SH-SY5Y (cell line): Measurements from ENCODE around the gene PRR5.

ENCODE experiments used
- GATA2 ChIP-seq: IDR thresholded peaks from 2 replicates; pipeline ENCODE4 v1.6.1; 2011; ENCODE audit warnings: mild to moderate bottlenecking, low read depth, low read length
- GATA3 ChIP-seq: IDR thresholded peaks from 2 replicates; pipeline ENCODE4 v1.6.1; 2011; ENCODE audit warnings: low read depth, mild to moderate bottlenecking, low read length, moderate library complexity

The PRR5 gene

DNA sequence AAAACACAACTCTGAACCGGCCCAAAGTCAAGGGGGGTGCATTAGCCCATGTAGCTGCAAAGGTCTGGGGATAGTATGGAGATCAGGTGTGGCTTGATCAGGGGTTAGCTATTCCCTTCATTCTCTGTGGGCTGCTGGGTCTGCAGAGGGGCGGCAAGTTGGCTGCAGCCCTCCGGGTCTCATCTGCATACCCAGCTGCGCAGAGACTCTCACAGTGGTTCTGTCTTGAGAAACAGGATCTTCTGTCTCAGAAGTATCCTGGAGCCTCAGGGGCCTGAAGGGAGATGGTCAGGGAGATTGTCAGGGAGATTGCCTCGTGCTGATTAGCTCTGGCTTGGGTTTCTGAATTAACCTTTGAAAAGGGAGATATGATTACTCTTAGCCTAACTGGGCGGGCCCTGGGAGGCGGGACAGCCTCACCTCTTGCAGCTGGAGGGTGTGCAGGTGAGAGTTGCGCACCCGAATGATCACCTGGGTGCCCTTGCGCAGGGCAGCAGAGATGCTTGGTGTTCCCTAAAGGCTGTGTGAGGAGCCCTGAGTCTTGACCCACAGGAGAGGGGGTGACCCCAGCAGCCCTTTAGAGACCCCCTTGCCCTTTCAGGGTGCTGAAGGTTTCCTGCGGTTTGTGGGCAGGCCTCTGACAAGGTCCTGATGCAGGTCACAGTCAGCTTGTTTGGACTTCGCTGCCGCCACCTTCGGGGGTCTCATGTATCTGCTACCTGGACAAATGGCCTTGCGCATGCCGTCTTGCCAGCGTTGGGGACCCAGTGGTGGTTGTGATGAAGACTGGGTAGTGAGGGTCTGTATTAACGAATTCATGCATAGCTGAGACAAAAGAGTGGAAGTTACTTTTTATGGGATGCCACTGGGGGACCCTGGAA is 57.7 kb downstream of the PRR5 start:
- TF ChIP-seq GATA3 (no peak), GATA2 (no peak)

DNA sequence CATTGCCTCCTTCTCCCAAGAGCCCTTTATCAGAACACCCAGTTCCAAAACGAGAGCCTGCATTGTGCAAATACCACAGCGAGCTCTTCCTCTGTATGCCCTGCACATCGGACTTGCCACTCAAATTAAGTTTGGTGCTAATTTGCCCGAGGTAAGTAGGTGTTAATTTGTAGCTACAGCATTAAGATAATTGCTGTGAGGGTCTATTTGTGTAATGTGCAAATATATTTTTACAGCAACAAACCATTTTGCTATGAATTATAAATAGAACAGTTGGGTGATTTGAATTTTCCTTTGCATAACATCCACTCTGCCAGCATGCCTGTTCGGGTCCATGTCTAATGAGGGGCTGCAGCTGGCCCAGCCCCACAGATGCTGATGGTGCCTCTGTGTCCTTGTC is 58.5 kb downstream of the PRR5 start:
- TF ChIP-seq GATA2 = no peak
- TF ChIP-seq GATA3 = no peak

DNA sequence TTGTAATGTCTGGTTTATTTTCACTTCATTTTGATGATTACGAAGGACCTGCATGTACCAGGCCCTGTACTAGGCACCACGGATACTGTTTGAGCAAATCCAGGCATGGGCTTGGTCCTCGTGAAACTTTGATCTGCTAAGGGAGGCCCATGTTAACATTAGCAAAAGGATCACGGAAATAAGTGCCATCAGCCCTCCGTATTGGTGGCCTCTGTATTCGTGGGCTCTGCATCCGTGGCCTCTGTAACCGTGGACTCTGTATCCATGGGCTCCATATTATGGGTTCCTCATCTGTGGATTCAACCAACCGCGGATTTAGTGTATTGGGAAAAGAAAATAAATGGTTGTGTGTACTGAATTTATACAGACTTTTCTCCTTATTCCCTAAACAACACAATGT is 59.0 kb downstream of the PRR5 start:
- TF ChIP-seq GATA3 (no peak), GATA2 (no peak)

DNA sequence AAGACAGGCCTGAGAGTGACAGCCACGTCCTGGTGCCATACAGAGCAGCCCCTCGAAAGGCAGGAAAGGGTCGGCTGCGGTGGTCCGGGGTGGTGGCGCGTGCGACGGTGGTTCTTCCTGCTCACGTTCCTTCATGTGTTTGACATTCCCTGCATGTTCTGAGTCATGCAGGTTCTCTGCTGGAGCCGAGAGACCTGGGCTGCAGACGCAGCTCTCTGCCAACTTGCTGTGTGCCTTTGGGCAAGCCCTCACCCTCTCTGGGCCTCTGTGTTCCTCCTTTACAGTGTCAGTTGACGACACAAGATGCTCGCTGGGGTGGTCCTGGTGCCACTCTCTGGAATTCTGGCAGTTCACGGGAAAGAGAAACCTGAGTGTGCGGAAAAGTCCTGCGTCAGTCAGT is 62.4 kb downstream of the PRR5 start:
- TF ChIP-seq GATA3 = no peak
- TF ChIP-seq GATA2 = no peak

DNA sequence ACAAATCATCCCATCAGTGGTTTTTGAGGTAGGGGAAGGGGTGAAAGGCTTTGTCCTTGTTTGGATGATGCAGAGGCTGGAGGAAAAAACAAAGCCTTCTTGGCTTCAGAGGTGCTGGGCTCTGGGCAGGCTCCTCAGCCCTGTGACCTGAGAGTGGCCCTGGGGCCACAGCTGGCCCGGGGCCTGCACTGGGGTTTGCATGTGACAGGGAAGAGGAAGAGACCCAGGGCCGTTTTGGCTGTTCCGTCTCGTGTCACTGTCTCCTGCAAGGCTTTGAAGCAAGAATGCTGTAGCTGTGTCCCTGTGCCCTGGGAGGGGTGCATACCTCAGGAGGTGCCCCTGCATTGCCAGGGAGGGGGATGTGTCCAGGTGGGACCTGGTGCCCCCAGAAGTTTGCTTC is 63.0 kb downstream of the PRR5 start:
- no peak for TF ChIP-seq GATA3

DNA sequence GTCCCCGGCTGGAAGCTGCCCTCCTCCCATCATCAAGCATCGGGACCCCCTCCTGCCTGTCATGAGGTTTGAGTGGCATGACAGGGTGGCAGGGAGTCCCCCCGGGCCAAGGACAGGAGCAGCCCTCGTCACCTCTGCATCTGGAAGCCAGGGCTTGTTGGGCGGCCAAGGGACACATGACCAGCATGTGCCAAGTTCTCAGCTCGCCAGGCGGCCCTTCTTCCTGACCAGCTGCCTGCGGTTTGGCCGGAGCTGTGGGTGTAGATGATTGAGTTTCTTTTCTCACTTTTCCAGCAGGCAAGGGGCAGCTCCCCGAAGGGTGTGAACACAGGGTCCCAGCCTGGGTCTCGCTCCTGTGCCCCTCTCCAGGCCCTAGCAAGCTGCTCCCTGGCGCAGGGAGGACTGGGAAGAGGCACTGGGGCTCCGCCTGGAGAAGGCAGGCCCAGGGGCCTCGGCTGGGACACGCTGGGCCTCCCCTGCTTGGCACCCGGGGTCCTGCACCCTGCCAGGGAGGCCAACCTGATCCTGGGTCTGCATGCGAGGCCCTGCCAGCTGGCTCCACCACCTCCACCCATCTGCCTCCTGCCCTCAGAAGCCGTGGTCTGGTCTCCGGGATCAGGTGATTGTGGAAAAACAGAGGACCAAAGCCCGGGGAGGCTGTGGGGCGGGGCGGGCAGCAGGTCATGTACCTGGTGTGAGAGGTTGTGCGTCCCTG is 63.7 kb downstream of the PRR5 start:
- no peak for TF ChIP-seq GATA2
- TF ChIP-seq GATA3 = no peak

DNA sequence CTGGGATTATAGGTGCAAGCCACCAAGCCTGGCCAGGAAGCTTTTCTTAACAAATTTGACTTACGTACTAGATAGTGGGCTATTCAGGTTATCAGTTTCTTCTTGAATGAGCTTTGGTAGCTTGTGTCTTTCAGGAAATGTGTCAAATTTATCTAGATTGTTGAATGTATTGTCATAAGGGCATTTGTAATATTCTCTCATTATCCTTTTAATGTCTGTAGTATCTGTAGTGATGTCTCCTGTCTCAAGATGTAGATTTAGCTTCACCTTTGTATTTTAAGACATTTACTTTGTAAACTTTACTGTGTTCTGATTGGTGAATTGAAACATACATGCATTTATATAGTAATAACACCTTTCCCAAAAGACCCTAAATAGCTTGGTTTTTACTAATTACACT is 71.1 kb downstream of the PRR5 start:
- TF ChIP-seq GATA2 = no peak
- no peak for TF ChIP-seq GATA3

DNA sequence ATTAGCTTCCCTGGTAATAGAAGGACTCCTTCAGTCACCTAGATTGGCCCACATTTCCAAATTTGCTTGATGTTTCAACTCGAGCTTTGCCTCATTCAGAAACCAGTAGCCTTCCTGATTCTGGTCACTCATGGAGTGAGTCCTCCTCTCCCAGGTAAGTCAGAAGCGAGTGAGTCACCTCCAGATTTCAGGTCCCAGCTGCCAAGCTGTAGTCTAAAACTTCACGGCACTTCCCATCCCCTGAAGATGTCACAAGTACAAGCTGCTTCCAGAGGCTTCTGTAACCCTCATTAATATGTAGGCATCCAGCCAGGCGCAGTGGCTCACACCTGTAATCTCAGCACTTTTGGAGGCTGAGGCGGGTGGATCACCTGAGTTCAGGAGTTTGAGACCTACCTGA is 73.9 kb downstream of the PRR5 start:
- TF ChIP-seq GATA3 (no peak), GATA2 (no peak)

DNA sequence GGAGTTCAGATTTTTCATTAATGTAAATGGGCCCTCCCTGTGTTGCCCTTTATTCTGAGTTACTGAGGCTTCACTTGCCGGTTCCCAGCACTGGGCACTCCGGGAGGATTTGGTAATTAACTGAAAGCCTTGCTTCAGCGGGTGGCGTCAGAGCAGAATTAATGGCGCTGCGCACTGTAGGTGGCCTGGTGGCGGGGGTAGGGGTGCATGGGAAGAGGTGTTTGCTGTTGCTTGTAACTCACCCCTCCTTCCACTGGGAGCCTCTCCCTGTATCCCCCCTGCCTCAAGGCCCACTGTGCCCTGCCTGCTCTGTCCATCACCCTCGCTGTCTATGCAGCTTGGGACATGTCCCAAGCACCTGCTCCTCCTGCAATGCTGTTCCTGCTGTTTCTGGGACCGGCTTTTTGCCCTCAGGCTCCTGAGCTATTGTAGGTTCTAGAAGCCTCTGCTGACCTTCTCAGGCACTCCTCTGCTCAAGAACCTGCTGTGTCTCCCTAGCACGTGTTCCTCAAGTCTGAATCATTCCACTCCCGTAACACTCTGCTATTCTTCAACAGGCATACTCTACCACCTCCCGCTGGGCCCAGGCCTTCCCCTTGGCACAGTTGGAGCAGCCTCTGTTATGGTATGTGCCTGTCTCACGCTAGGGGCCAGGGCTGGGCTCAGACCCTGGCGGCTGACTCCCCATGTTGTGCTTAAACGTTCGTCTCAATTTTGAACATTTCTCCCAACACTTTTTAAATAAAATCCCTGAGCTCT is 74.8 kb downstream of the PRR5 start:
- TF ChIP-seq GATA2 (no peak), GATA3 (no peak)

DNA sequence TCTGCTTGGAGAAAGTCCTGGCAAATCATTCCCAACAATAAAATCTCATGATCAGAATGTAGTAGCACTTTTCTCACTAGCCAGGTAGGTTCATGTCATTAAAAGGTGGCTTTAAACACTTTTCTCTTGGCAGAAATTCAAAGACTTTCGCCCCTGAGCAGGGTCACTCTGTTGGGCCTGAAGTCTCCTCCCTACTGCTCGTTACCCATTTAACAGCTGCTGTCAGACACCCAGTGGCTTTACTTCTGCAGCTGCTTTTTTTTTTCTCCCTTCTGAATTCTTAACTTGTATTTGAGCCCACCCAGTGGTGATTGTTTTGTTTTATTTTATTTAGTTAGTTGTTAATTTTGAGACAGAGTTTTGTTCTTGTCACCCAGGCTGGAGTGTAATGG is 75.4 kb downstream of the PRR5 start:
- TF ChIP-seq GATA3 (no peak), GATA2 (no peak)

DNA sequence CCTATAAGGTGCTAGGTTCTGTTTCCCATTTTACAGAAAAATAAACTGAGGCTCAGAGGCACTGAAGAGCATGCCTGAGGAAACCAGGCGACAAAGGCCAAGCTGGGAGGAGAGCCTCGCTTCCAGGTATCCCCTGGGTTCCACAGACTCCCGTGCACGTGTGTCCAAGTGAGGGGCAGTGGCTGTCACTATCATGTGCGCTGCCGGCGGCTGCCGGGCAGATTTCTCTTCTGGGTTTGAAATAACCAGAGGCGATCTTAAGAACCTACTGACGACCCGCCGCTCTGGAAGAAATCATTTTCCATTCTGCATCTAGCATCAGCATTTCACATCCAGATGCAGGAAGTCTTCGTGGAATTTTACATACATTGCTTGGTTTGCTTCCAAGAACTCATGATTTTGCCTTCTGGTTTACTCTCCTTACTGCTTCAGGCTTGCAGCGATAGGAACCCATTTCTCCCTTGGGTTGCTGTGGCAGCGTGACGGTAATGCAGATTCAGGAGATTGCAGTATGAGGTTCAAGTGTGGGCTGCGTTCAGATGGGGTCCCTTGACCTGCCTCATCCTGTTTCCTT is 79.0 kb downstream of the PRR5 start:
- TF ChIP-seq GATA2 (no peak), GATA3 (no peak)

DNA sequence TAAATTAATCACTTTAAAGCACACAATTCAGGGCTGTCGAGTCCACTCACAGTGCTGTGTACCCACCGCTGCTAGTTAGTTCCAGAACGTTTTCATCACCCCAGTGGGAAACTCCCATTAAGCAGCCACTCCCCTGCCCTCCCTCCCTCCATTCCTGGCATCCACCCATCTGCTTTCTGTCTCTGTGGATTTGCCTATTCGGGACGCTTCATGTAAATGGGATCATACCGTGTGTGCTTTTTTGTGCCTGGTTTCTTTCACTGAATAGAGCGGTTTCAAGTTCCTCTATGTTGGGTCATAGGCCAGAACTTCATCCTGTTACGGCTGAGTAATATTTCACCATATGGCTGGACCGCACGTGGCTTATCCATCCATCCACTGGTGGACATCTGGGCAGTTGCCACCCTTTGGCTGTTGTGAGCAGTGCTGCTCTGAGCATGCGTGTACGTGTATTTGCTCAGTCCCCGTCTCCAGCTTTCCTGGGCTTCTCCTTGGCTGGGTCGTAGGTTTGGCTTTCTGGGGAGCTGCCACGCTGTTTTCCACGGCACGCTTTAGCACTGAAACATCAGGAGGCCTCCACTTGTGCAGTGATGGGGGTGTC is 80.5 kb downstream of the PRR5 start:
- TF ChIP-seq GATA3 = no peak
- TF ChIP-seq GATA2 = no peak

DNA sequence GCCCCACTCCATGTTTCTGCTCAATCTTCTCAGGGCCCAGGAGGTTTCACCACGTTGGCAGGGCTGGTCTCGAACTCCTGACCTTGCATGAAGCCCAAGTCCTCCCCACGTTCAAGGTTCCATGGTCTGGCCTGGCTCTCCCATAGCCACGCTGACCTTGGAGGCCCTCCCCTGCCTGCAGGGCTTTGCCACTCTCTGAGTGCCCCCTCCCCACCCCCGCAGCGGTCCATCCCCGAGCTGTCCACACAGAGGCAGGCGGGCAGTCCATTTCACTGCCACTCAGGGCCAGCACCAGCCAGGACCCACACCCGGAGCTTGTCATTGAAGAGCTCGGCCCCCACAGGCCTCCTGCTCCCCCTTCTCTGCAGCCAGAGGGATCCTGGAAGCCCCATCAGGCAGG is 81.1 kb downstream of the PRR5 start:
- TF ChIP-seq GATA3 = no peak
- no peak for TF ChIP-seq GATA2

DNA sequence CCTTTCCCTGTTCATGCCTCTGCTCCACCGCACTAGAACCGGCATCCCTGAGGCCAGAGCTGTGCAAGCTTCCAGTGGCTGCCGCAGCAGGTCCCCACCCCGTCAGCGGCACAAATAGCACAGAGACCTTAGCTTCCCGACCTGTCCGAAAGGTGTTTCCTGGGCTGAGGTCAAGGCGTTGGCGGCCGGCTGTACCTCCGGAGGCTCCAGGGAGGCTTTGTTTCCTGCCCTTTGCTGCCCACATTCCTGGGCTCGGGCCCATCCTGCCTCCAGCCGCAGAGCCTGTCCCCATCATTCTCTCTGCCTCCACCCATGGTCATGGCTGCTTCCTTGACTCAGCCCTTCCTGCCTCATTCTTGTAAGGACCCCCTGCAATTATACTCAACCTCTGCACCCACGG is 81.6 kb downstream of the PRR5 start:
- TF ChIP-seq GATA3 (no peak), GATA2 (no peak)

DNA sequence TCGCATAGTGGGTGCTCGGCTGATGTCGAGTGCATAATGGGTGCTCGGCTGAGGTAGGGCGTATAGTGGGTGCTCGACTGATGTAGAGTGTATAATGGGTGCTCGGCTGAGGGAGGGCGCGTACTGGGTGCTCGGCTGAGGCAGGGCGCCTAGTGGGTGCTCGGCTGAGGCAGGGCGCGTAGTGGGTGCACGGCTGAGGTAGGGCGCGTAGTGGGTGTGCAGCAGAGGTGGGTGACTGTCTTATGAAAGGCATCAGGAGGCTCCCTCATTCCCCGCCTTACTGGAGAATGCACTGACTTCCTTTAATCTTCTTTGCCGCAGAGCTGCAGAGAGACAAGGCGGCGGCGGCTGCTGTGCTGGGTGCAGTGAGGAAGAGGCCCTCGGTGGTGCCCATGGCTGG is 84.1 kb downstream of the PRR5 start:
- TF ChIP-seq GATA2 (no peak), GATA3 (no peak)
